Limb (tissue), 2 donors: ENCODE measurements around the gene S1PR1.

Experiments
- DNase-seq, 2 donors: peaks; one replicate each; pipeline ENCODE4 v3.0.0-alpha.2; 2016; ENCODE audit errors: extremely low spot score in 2 of 2

The S1PR1 gene

DNA sequence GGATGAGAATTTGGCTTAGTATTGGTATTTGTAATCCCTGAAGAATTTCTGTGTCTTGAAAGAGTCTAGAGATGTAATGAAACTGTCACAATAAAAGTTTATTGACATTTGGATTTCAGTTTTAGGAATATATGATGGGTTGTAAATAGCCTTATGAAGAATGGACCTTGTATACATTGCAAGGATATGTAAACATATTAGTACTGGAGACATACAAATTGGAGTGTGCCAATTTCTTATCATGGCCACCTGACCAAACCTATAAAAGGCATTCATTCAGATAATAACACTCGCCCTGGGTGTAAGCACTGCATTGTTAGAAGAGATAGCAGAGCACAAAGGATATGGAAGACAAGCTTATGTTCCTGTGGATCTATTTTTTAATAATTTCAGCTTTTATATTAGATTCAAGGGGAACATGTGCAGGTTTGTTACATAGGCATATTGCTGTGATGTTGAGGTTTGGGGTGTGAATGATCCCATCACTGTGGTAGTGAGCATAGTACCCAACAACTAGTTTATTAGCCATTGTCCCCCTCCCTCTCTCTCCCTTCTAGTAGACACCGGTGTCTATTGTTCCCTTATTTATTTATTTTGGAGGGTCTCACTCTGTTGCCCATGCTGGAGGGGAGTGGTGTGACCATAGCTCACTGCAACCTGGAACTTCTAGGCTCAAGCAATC lies 8.6 kb downstream of the S1PR1 start:
- no peak for DNase-seq

GRCh38 chr1:101247404-101248287 lies 10.8 kb downstream of the S1PR1 start:
- no peak for DNase-seq

- no peak for DNase-seq
These were observed 13.4 kb downstream of the S1PR1 start for GRCh38 chr1:101250222-101250621.

DNA sequence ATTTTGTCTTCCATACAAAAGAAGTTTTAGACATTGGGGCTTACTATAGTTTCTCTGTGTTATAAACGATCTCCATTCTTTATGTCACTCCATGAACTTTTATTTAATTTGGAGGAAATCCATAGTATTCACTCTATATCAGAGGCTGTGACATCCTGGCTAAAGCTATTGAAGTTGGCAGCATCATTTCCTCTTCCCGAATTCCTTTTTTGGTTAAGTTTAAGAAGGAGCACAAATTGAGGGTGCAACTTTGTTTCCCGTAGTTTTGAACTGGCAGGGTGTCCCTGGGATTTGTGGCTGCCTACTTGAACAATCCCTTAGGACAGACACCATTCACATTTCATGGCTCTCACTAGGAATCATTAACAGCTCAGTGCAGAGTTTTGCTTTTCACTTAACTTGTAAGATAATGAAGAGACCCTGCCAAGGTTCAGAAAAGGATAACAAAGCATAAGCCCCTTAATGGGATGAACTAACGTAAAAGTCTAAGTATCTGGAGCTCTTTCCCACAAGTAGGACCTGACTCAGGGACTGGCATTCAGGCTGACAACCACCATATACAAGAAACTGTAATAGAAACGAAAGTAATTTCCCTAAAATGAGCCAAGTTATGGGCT lies 13.9 kb downstream of the S1PR1 start:
- no peak for DNase-seq

DNA sequence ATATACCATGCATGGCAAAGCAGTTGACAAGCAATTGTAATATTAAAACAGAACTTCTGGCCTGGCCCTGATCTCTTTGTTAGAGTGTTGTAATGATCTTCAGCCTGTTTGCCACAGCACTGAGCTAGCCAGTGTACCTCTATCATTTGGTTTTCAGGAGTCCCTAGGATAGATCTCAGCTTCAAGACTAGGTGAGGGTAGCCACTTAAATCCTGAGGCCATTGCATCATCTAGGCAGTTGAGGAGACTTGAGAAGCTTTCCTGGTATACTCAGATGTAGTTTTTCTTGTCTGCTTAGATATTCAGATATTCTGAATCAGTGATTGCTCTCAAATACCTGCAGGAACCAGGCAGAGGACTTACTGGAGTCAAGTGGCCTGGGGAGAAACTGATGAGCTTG lies 14.7 kb downstream of the S1PR1 start:
- DNase-seq, result no peak

GRCh38 chr1:101253976-101254674 lies 17.3 kb downstream of the S1PR1 start:
- no peak for DNase-seq

- no peak for DNase-seq
These were observed 20.9 kb downstream of the S1PR1 start for GRCh38 chr1:101257500-101258325.

DNA sequence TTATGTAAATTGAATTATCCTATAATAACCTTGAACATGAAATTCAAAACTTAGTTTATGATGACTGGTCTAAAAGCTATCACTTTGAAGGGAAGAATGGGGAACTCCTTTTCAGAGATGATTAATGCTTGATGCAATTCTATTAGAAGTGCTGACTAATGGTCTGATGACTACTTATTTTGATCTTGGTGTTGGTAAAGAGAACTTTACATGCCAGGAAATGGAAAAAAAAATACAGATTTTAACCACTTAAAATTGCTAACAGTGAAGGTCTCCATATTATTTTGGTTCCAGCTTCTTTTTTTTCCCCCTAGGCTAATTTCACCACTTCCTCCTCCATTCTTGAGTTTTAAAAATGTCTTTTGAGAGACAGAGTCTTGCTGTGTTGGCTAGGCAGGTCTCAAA lies 22.9 kb downstream of the S1PR1 start:
- no peak for DNase-seq

GRCh38 chr1:101260556-101261350 lies 23.9 kb downstream of the S1PR1 start:
- no peak for DNase-seq

DNA sequence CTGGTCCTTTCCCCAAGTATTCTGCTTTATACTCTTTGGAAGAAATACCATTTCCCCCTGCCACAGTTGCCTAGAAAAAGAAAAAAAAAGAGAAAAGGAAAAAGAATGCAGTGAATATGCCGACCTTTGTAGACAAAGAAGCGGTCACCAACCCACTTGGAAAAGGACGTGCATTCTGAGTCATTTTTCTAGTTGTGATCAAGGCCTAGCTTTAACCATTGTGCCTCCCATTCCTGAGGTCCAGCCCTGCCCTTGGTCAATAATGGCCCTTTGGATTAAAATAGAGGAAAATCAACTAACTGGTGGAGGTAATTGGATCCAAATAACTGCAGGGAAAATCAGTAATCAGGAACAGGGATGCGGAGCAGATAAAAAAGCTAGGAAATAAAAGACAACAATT lies 24.8 kb downstream of the S1PR1 start:
- DNase-seq, result no peak

DNA sequence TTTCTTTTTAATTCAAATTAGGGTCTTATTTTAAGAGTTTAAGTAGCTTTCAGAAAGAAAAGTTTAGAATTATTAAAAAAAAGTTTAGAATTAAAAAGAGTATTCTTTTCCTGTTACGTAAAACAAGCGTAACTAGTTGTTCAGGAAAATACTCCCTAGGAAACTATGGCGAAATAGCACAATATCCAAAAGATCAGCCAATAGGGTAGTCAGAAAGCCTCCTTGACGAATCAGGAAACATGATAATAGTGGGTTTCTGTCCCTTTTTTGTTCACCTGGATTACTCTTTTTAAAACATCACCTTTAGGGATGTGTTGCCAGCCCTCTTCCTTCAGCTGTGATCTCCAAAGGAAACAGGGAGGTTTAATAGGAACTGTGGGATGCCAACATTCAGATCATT lies 25.2 kb downstream of the S1PR1 start:
- no peak for DNase-seq

GRCh38 chr1:101262630-101263348 lies 26.0 kb downstream of the S1PR1 start:
- DNase-seq, result no peak

DNA sequence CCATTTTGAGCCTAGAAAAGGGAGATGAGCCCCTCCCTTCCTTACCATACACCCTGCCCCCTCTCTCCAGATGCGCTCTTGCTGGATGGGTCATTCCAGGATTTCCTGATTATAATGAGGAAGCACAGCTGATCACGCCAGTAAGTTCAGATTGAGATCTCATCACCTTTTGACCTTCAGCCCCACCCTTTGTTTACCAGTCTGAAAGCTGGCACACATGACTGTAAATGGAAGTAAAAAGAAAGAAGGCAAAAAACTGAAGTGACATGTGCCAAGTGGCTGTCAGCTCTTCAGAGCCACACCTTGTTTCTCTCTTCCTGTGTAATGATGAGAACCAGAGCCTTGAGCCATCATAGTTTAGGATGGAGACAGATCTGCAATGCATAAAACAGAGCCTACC lies 27.9 kb downstream of the S1PR1 start:
- no peak for DNase-seq

GRCh38 chr1:101265684-101266083 lies 28.9 kb downstream of the S1PR1 start:
- no peak for DNase-seq

GRCh38 chr1:101267082-101267481 lies 30.3 kb downstream of the S1PR1 start:
- DNase-seq, result no peak

DNA sequence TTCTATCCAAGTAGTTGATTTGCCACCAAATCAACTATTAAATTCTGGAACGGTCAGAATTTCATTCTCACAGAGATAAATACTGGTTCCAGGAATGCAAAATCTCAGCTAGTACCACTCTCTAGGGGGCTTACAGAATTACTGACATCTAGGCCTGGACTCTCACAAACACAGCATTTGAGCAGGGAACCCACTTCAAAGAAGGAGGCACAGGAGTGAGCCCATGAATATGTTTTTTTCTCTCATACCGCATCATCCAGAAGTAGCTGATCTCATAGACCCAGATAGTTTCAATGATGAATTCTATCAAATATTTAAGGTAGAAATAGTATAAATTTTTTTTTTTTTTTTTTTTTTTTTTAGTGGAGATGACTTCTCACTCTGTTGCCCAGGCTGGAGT lies 32.1 kb downstream of the S1PR1 start:
- no peak for DNase-seq

- DNase-seq, result no peak
These were observed 38.9 kb downstream of the S1PR1 start for GRCh38 chr1:101275672-101276071.

- DNase-seq, result no peak
These were observed 40.0 kb downstream of the S1PR1 start for GRCh38 chr1:101276818-101277217.

DNA sequence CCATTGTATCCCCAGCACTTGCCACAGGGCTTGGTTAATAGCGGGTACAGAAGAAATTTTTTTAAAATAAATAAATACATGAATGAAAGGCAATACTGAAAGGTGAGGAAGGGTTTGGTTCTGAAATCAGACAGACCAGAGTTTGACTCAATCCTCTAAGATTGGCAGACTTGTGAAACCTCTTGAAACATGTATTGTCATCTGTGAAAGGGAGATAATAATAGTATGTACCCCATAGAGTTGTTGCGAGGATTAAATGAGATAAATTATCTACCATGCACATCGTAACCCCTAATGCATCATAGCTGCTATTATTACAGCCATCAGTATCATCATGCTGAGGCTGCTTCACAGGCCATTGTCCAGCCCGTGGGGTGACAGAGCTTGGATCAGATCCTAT lies 41.4 kb downstream of the S1PR1 start:
- no peak for DNase-seq

- DNase-seq, result no peak
These were observed 42.0 kb downstream of the S1PR1 start for GRCh38 chr1:101278845-101279244.
